HepG2 (cell line): ENCODE data around the gene RBCK1. TPM values are rescaled to one million over a fixed set of nuclear protein-coding genes. Genes with fewer than 3 reads are reported as not detected.

ENCODE experiments used
- ATRX ChIP-seq: sonication (generic); formaldehyde crosslinking; IDR thresholded peaks from 2 replicates; pipeline ENCODE4 v1.4.0; 2020; ENCODE audit warnings: missing genetic modification reagents, borderline replicate concordance
- BRF2 ChIP-seq: sonication (generic); formaldehyde crosslinking; IDR thresholded peaks from 2 replicates; pipeline ENCODE4 v1.8.1; 2022; ENCODE audit warnings: mild to moderate bottlenecking, missing genetic modification reagents
- E2F5 ChIP-seq: sonication (generic); formaldehyde crosslinking; conservative IDR thresholded peaks from 2 replicates; pipeline ENCODE4 v1.4.0; 2020; ENCODE audit warnings: missing genetic modification reagents
- HNF1B ChIP-seq: sonication (generic); formaldehyde crosslinking; IDR thresholded peaks from 2 replicates; pipeline ENCODE4 v1.5.1; 2020; ENCODE audit warnings: mild to moderate bottlenecking, moderate library complexity, missing genetic modification reagents
- MAZ ChIP-seq, 2 experiments: sonication (generic) in 1 of 2; formaldehyde crosslinking in 1 of 2; IDR thresholded peaks; 2 replicates each; pipeline versions ENCODE4 v1.5.0 to v1.6.1; 2012 to 2020; ENCODE audit warnings: low read depth in 2 of 2, mild to moderate bottlenecking in 2 of 2, borderline replicate concordance in 1 of 2, improper control_type of control experiment in 1 of 2, low read length in 1 of 2, missing genetic modification reagents in 1 of 2, moderate library complexity in 1 of 2
- MXI1 ChIP-seq: IDR thresholded peaks from 3 replicates; pipeline ENCODE4 v1.6.1; 2012; ENCODE audit warnings: low read depth, low read length, inconsistent platforms, borderline replicate concordance
- PITX1 ChIP-seq: sonication (generic); formaldehyde crosslinking; IDR thresholded peaks from 2 replicates; pipeline ENCODE4 v1.5.1; 2020; ENCODE audit warnings: mild to moderate bottlenecking, missing genetic modification reagents
- RNF219 ChIP-seq: sonication (generic); formaldehyde crosslinking; IDR thresholded peaks from 2 replicates; pipeline ENCODE4 v1.5.0; 2020; ENCODE audit warnings: mild to moderate bottlenecking, missing genetic modification reagents
- THAP8 ChIP-seq: sonication (generic); formaldehyde crosslinking; IDR thresholded peaks from 2 replicates; pipeline ENCODE4 v1.5.1; 2020; ENCODE audit warnings: missing genetic modification reagents, mild to moderate bottlenecking, borderline replicate concordance
- XBP1 ChIP-seq: sonication (generic); formaldehyde crosslinking; IDR thresholded peaks from 2 replicates; pipeline ENCODE4 v1.5.0; 2020; ENCODE audit warnings: missing genetic modification reagents
- ZNF264 ChIP-seq: sonication (generic); formaldehyde crosslinking; IDR thresholded peaks from 2 replicates; pipeline ENCODE4 v1.4.0; 2020; ENCODE audit warnings: missing genetic modification reagents
- ZNF503 ChIP-seq: sonication (generic); formaldehyde crosslinking; IDR thresholded peaks from 2 replicates; pipeline ENCODE4 v1.4.0; 2020; ENCODE audit warnings: missing genetic modification reagents
- ZNF513 ChIP-seq: sonication (generic); formaldehyde crosslinking; conservative IDR thresholded peaks from 2 replicates; pipeline ENCODE4 v1.5.0; 2020; ENCODE audit warnings: missing genetic modification reagents
- ZNF878 ChIP-seq: sonication (generic); formaldehyde crosslinking; IDR thresholded peaks from 2 replicates; pipeline ENCODE4 v1.8.1; 2023; ENCODE audit warnings: mild to moderate bottlenecking, missing genetic modification reagents, moderate library complexity
- ZSCAN29 ChIP-seq: sonication (generic); formaldehyde crosslinking; conservative IDR thresholded peaks from 2 replicates; pipeline ENCODE4 v1.4.0; 2020; ENCODE audit warnings: mild to moderate bottlenecking, missing genetic modification reagents
- polyA plus RNA-seq, 8 experiments: library from polyadenylated mRNA; depleted of rRNA in 3 of 8; stranded (reverse) in 7 of 8; unstranded in 1 of 8; fragments of >200 nt; fragmentation: Illumina TruSeq in 4 of 8; extraction: Trizol in 4 of 8; gene quantifications; 2 replicates each; pipeline versions ENCODE4 v1.2.1 to v1.2.3, GENCODE V29; 2011 to 2016; ENCODE audit warnings: low read depth in 4 of 8, missing spikeins in 1 of 8, mixed read lengths in 1 of 8; ENCODE audit not compliant: insufficient read depth in 1 of 8
- total RNA-seq, 5 experiments: library from RNA; depleted of rRNA; stranded (reverse); fragments of >200 nt; fragmentation: Illumina TruSeq; extraction: Trizol; gene quantifications; 2 replicates each; pipeline ENCODE4 v1.2.3, GENCODE V29; 2016; ENCODE audit warnings: low read depth in 1 of 5

Gene RBCK1
- total and polyA plus RNA-seq, 2 of the 13 experiments (the other 11 are each of a cell fraction or from before 2014, with no cell fraction given), result 149 to 215 TPM

GRCh38 chr20:396619-397431 lies 11.3 kb upstream of the RBCK1 start (continued):
- peak; percentile 96 for TF ChIP-seq ZNF503 (CRISPR knock-in tag)
- TF ChIP-seq RNF219 (CRISPR knock-in tag), result peak; percentile 54; the same call in 1 of the 2 replicates
- TF ChIP-seq ZNF264, result peak; percentile 98
- TF ChIP-seq THAP8 (CRISPR knock-in tag), result no peak
- peak; percentile 97 for TF ChIP-seq ZSCAN29 (CRISPR knock-in tag)
- TF ChIP-seq PITX1 (CRISPR knock-in tag), result peak; percentile 94
- peak; percentile 91 for TF ChIP-seq XBP1 (CRISPR knock-in tag)
- no peak for TF ChIP-seq MAZ (IDR thresholded peaks at IDR 0.05; ENCODE audit: borderline replicate concordance, low read depth, low read length)
- TF ChIP-seq MAZ (CRISPR knock-in tag; IDR thresholded peaks at IDR 0.05; ENCODE audit: low read depth), result peak; percentile 75
- 0 out of 2 replicates have a peak, but pooled peaks have one; percentile 20 for TF ChIP-seq ATRX
- peak; percentile 81; the same call in 1 of the 3 replicates for TF ChIP-seq MXI1
- TF ChIP-seq E2F5, result no peak
- TF ChIP-seq ZNF513, result no peak
- TF ChIP-seq HNF1B (CRISPR knock-in tag), result peak; percentile 90; the same call in 1 of the 2 replicates
- TF ChIP-seq BRF2 (CRISPR knock-in tag), result peak; percentile 85; the same call in 1 of the 2 replicates
- TF ChIP-seq ZNF878 (CRISPR knock-in tag), result peak; percentile 84
